Measurements from ENCODE around the gene CDY2A.
"Not testable (repeated sequence)": the region's sequence is repeated elsewhere in the genome, so short reads cannot be mapped to it uniquely, and the experiment has no call there.

CDY2A gene, protein sequence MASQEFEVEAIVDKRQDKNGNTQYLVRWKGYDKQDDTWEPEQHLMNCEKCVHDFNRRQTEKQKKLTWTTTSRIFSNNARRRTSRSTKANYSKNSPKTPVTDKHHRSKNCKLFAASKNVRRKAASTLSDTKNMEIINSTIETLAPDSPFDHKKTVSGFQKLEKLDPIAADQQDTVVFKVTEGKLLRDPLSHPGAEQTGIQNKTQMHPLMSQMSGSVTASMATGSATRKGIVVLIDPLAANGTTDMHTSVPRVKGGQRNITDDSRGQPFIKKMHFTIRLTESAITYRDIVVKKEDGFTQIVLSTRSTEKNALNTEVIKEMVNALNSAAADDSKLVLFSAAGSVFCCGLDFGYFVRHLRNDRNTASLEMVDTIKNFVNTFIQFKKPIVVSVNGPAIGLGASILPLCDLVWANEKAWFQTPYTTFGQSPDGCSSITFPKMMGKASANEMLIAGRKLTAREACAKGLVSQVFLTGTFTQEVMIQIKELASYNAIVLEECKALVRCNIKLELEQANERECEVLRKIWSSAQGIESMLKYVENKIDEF

GRCh38 chrY:18025487-18025886, at the start of gene CDY2A:
TSS of gene CDY2A (plus strand) at chrY:18025787. CDS start at chrY:18026115, 328 bp downstream.
- DNase-seq = not testable (repeated sequence)

DNA sequence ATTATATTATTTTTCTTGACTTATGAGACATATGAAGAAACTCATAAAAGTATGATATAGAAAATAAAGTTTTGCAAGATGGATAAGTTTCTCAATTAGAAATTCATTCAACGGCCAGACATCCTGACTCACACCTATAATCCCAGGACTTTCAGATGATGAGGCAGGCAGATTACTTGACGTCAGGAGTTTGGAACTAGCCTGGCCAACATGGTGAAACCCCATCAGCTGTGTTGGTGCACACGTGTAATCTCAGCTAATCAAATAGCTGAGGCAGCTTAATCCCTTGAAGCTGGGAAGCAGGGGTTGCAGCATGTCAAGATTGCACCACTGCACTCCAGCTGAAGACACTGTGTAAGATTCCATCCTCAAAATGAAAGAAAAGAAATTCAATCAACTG, 28.0 kb upstream of the CDY2A start:
- not testable (repeated sequence) for DNase-seq

- DNase-seq = not testable (repeated sequence)
These were observed 27.3 kb upstream of the CDY2A start for GRCh38 chrY:17998266-17998665.

DNA sequence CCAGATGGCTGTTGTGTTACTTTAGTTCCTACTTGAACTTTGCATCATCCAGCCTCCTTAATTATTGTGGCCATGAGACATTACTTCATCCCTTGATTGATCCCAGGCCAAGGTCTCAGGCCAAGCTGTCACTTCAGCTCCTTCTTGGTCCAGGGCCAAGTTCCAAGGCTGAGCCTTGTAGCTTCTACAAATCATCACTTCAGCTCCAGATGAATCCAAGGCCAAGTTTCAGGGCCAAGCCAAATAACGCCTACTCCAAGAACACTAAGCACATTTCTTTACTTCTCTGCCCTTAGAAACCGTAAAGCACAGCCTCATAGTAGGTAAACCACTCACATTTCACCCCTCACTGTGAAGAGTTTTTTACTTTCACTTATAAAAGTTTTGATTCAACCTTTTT, 1.7 kb upstream of the CDY2A start:
- DNase-seq = not testable (repeated sequence)

GRCh38 chrY:18028845-18029244, 3.3 kb downstream of the CDY2A start:
- not testable (repeated sequence) for DNase-seq

GRCh38 chrY:18030178-18030577, 4.6 kb downstream of the CDY2A start:
- not testable (repeated sequence) for DNase-seq

GRCh38 chrY:18034100-18034814, 8.7 kb downstream of the CDY2A start:
- not testable (repeated sequence) for DNase-seq

DNA sequence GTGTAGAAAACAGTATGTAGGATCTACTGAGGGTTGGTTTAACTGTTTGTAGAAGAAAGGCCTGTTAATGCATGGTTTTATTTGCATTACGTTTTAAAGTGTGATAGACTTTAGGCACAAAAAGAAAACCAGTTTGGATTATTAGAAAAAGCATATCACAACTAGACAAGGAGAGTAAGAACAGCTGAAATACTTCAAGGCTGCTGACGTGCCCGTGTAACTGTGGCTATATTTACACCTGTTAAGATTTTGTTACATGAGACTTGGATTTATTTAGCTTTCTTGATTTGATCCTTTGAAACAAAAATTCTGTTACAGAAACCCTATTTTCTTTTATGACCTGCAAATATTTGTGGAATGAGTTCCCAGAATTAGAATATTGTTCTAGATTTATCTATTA, 9.3 kb downstream of the CDY2A start:
- not testable (repeated sequence) for DNase-seq

- not testable (repeated sequence) for DNase-seq
These were observed 19.4 kb downstream of the CDY2A start for GRCh38 chrY:18044990-18045389.

DNA sequence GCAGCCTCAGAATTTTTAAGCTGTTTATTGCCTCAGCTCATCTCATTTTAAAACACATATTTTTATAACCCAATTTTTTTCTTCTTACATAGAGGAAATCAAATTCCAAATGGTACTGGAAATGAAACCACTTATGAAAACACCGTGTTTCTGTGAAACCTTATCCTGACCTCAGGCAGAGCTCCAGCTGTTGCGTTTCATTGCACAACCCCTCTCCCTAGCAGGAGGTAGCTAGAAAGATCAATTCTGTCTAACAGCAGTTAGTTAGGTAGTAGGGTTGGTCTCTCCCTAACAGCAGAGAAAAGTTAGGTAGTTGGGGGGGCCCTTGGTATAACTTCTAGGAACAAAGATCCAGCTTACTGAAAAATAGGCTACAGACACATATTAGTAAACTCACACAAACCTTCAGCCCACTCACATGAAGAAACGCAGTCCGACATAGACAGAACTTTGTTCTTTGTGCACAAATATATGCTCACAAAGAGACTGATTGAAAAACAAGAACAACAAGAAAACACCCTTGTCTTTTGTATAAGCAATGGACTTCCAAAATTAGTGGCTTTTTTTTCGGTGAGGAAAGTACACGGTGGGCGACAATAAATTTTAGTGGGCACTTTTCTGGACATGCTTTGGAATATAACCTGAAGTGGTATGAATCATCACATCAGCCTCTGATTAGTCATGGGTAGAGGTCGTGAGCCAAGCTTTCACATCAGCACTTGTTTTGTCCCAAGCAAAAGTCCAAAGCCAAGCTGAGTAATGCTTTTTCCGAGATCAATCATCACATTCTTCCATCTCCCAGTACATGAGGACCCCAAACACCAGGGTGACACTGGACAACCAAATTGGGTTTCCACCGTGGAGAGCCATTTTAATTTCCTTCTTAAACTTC, 22.8 kb downstream of the CDY2A start:
- DNase-seq = not testable (repeated sequence)

DNA sequence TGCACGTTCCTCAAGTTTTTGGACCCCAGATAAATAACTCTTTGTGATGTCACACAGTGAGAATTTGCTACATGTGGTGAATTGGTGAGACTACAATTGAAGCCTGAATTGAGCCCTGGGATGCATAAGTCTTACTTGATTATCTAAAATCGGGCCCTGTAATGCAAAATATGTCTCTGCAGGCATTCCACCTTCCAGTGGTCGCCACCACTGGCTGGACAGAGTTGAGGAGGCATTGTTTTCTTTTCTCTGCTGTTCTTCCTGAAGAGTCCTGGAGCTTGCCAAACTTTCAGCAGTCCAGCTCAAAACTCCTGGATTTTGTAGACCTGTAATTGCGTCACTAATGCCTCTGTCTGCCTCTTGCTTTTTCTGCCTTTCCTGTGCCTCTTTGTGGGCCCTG, 23.5 kb downstream of the CDY2A start:
- not testable (repeated sequence) for DNase-seq

DNA sequence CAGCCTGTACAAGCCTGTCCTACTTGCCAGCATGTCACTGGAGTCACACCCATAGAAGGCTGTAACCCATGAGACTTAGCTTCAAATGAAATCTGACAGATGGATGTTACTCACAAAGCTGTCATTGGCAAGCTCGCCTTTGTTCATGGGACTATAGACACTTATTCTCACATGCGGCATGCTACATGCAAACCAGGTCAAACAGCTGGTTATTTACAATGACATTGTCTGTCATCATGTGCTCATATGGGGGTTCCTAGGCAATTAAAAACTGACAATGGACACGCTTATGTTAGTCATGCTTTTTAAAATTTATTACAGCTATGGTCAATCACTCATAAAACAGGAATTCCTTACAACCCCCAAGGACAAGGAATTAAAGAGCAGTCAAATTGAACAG, 30.9 kb downstream of the CDY2A start:
- not testable (repeated sequence) for DNase-seq

DNA sequence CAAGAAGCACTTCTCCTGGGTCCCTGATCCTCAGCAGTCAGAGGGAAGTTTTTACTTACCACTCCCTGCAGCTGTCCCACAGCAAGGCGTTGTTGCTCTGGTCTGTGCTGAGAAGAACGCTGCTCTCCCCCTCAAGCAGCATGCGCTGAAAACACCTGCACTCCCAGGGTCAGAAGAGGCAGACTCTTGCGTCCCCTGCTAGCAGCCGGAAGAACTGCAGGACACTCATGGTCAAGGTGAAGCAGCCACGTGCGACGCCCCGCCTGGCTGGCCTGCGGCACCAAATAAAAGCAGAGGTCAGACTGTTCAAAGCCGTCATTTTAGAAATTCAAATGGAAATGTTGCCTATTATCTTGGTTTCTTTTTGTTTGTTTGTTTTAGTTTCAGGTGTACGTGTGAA, 47.9 kb downstream of the CDY2A start:
- not testable (repeated sequence) for DNase-seq

Measured in activated T-cell treated with anti-CD3 and anti-CD28 coated beads for 4 hours (primary cell).